ENCODE measurements around the gene ABCF3. TPM values are rescaled to one million over a fixed set of nuclear protein-coding genes. Genes with fewer than 3 reads are reported as not detected.

Gene ABCF3
- polyA plus RNA-seq, 3 donors, result 65.0 to 73.6 (median 69.7) TPM

DNA sequence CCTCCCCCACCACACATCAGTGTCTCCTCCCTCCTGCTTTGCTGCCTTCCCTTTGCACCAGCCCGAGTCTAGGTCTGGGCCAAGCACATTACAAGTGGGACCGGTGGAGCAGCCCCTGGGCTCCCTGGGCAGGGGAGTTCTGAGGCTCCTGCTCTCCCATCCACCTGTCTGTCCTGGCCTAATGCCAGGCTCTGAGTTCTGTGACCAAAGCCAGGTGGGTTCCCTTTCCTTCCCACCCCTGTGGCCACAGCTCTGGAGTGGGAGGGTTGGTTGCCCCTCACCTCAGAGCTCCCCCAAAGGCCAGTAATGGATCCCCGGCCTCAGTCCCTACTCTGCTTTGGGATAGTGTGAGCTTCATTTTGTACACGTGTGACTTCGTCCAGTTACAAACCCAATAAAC, 2.3 kb upstream of the ABCF3 start:
- DNase-seq, result no peak

DNA sequence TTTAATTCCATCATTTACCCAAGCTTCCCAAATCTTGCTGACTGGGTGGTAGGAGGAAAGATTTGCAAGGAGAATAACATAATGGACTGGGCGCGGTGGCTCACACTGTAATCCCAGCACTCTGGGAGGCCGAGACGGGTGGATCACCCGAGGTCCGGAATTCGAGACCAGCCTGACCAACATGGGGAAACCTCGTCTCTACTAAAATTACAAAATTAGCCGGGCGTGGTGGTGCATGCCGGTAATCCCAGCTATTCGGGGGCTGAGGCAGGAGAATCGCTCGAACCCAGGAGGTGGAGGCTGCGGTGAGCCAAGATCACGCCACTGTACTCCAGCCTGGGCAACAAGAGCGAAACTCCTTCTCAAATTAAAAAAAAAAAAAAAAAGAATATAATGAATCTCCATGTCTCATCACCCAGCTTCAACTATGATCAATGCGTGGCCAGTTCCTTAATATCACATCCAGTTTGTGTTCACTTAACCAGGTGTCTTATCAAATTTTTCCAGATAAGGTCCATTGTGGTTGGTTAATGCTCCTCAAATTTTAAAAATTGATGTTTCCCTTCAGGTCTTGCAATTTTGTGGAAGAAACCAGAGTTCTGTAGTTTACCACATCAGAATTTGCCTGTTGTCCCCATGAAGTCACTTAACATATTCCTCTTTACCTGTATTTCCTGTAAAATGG, 1.3 kb upstream of the ABCF3 start:
- no peak for DNase-seq

DNA sequence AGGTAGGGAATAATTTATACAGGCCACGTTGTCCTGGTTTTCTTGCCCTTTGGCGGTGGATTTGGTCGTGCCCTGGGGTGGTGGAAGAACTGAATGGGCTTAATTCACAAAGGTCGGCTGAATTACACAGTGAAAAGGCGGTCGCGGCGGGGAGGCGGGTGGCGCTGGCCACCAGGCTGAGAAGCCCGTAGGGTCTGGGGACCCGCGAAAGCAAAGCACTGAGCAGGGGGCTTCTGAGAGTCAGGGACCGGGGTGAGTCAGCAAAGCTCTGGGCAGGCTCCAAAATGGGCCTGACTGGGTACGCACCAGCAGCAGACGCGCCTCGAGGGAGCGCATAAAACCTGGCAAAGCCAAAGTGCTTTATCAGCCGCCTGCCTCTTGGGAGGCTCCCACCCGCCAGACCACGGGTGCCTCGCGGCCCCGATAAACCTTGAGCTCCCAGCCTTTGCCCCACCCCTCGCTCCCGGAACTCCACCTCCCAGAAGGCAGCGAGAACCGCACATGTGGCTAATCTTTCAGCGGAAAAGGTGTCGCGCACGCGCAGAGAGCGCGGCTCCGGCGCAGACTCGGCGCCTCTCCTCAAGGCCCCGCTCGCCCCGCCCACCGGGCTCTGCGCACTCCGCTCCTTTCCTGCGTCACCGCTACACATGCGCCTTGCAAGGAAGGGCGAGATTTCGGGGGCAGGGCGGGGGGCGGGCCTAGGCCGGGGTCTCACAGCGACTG, 377 bp upstream of the ABCF3 start:
- peak; percentile 99 for DNase-seq

DNA sequence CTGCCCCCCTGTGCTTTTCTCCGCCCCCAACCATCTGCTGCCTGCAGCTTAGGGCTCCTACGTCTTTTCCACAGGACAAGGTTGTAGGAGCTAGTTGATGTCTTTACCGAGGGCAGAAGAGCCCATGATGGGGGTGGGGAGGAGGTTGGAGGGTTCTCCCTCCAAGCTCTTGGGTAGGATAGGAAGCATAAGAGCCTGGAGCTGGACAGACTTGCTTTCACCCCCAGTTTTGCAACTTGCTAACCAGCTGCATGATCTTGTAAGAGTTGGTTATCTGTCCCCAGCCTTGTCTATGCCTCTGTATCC, 856 bp downstream of the ABCF3 start:
- no peak for DNase-seq

DNA sequence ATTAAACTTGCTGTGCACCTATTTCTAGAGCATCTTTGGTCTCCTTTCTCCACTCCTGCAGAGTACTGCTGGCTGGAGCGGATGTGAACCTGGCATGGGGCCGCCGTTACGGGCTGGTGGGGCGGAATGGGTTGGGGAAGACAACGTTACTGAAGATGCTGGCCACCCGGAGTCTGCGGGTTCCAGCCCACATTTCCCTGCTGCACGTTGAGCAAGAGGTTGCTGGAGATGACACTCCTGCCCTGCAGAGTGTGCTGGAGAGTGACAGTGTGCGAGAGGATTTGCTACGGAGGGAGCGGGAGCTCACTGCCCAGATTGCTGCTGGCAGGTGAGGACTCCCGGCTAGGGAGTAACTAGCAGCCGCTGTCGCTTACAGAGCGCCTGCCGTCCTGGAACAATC, 2.1 kb downstream of the ABCF3 start:
- DNase-seq, result no peak

DNA sequence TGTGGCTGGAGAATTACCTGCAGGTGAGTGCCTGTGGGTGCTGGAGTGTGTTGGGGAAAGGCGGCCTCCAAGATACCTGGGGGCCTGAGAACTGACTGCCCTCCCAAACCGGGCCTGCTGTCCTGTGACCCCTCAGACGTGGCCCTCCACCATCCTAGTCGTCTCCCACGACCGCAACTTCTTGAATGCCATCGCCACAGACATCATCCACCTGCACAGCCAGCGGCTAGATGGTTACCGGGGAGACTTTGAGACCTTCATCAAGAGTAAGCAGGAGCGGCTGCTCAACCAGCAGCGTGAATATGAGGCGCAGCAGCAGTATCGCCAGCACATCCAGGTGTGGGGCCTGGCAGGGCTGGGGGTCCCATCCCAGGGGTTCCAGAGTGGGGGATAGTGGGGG, 3.4 kb downstream of the ABCF3 start:
- DNase-seq, result no peak

DNA sequence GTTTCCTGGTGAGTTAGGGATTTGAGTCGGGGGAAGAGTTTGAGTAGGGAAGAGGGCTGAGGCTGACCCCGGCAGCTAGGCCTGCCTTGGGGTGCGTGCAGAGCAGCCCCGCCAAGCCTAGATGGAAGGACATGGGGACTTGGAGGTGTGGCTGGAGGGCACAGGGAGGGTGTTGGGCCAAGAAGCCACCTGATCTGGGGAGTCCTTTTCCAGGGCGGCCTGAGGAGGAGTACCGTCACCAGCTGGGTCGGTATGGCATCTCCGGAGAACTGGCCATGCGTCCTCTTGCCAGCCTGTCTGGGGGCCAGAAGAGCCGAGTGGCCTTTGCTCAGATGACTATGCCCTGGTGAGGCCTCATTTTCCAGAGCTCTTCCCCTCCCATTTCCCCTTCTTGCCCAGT, 6.9 kb downstream of the ABCF3 start:
- no peak for DNase-seq

DNA sequence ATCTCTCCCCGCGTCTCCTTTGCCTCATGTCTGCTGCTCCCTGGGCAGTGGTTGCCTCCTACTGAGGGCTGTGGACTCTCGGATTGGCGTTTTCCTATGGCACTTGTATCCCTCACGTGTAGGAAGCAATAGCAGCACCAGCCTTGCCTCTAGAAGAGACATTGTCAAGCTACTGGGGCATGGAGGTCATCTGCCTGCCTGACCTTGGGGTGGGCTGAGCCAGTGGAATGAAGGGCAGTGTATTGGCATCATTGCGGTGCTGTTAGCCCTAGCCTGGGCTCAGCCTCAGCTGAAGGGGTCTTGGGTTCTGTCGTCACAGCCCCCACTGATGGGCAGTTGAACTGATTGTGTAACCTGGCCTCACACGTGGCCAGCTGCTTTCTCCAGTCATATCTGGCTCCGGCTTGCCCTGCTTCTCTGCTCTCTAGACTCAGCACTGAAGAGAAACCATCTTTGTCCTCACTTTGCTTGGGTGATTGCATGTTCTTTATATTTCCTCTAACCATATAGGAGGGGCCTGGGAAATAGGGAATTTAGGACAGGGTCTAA, 8.1 kb downstream of the ABCF3 start:
- DNase-seq, result no peak

DNA sequence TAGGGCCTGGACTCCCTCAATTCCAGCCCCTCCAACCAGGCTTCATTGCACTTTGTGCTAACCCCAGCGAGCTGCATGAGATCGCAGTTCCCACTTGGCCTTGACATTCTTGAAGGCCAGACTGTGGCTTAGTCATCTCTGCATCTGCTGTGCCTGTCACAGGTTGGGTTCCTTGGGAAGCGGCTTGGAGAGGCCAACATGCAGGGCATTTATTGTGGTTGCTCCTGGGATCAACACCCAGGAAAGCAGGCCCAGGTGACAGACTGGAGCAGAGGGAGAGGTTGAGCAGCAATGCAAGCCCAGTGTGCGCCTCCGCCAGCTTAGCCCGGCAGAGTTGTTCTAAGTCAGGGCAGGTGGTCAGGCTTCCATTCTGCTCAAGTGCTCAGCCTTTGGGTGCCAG, 10.5 kb downstream of the ABCF3 start:
- no peak for DNase-seq

DNA sequence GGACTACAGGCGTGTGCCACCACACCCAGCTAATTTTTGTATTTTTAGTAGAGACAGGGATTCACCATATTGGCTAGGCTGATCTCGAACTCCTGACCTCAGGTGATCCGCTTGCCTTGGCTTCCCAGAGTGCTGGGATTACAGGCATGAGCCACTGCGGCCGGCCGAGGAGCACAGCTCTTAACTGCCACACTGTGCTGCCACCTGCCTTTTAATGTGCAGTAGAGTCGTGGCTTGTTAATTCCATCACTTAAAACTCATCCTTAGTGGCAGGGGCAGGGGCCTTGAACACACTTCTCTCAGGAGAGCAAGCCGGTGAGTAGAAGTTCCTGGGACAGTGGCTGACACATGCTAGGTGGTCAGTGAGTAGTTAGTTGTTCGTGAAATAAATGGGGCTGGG, 12.5 kb downstream of the ABCF3 start:
- no peak for DNase-seq

DNA sequence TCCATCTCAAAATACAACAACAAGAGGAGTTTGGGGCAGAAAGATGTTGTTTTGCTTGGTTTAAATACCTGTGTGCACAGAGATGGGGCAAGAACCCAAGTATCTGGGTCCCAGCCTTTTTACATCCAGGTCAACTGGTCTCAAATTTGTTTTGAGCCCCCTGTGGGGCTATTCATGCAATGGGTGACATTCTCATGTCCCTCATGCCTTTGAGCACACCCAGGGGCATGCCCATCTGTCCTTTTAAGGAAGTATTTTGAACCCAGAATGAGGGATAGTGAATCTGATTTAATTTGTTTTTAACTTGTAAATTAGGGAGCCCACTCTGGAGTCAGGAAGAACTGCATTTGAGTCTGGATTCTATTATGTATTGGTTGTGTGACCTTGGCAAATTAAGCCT, 14.8 kb downstream of the ABCF3 start:
- no peak for DNase-seq

DNA sequence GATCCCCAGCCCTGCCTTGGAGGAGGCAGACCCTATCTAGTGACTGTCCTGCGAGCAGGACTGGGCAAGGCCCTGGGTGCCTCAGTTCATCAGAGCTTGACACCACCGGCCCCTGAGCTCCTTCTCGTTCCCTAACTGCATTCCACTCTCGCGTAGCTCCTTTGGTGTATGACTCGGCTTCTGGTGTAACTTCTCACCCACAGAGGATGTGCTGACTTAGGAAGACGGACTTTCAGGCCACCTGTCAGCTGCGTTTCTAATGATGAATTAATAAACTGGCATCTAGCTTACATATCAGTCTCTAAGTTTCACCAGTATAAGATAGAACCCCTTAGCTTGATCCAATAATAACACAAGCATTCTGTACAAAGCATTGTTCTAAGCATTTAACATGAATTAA, 17.5 kb downstream of the ABCF3 start:
- no peak for DNase-seq

DNA sequence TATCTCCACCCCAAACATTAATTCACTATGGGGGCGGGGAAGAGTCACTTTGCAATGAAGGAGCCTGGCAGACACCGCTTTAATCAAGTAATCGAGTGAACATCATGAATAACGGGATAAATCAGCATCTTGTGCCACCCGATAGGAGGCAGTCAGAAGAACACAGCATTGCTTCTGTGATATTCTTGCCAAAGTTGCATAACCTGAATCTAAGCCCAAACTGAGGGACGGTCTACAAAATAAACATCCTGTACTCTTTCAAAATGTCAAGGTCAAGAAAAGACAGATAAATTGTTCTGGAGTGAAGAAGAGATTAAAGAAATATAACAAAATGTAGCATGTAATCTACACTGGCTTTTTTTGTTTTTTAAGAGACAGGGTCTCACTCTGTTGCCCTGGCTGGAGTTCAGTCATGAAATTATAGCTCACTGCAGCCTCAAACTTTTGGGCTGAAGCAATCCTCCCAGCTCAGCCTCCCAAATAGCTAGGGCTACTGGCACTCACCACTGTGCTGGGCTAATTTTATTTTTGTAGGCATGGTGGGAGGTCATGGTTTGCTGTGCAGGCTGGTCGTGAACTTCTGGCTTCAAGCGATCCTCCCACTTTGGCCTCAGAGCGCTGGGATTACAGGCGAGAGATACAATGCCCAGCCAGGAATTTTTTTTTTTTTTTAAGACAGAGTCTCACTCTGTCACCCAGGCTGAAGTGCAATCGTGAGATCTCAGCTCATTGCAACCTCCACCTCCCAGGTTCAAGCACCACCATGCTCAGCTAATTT, 23.3 kb downstream of the ABCF3 start:
- DNase-seq, result no peak

DNA sequence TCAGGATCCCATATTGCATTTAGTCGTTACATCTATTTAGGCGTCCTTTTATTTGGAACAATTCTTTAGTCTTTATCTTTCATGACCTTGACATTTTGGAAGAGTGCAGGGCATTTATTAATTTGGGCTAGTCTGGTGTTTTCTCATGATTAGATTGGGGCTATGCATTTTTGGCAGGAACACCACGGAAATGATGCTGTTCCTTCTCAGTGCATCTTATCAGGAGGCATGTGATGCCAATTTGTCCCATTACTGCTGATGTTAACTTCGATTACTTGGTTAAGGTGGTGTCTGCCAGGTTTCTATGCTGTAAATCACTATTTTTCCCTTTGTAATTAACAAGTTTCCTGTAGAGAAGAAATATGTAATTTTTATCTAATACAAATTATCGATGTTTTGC, 25.3 kb downstream of the ABCF3 start:
- no peak for DNase-seq

DNA sequence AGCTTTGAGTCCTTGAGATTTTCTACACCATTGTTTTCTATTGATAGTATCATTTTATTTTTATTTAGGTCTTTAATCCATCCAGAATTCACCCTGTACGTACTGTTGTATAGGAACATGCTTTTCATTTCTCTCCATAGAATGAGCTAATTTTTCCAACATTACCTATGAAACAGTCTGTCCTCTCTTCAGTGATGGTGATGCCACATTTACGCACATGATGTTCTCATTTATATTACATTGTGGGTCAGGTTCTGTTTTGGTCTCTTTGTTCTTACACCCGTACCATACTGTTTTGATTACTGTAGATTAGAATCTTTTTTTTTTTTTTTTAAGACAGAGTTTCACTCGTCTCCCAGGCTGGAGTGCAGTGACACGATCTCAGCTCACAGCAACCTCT, 25.7 kb downstream of the ABCF3 start:
- no peak for DNase-seq

DNA sequence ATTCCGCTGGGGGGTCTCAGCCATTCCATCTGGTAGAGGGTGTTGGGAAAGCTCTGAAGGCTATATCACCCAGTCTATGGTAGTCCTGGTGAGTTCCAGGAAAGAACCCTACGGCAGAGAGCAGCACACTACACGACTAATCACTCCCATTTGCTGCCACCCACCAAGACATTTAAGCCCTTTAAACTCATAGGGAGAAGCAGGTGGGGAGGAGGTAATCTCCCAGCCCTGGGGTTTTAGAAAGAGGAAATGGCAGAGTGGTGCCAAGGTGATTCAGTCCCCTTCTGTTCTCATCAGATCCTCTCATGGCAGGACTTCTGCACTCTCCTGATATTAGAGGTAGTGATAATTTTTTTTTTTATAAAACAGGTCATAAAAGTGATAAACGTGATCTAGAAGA, 32.8 kb downstream of the ABCF3 start:
- no peak for DNase-seq

DNA sequence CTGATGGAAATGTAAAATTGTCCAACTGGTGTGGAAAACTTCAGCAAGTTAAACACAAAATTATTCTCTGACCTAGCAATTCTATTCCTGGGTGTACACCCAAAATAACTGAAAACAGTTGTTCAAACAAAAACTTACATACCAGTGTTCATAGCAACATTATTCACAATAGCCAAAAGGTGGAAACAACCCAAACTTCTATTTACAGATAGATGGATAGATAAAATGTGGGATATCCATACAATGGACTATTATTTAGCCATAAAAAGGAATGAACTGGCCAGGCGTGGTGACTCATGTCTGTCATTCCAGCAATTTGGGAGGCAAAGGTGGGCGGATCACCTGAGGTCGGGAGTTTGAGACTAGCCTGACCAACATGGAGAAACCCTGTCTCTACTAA, 36.5 kb downstream of the ABCF3 start:
- DNase-seq, result no peak

DNA sequence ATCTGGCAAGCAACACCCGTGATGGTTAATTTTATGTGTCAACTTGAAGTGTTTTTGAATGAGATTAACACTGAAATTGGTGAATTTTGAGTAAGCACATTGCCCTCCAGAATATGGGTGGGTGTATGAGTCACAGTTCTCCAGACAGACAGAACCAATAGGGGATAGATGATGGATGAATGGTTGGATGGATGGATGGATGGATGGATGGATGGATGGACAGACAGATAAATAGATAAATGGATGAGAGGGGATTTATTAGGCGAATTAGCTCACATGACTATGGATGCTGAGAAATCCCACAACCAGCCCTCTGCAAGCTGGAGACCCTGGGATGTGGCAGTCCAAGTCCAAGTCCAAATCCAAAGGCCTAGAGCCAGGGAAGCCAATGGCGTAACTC, 37.9 kb downstream of the ABCF3 start:
- no peak for DNase-seq

DNA sequence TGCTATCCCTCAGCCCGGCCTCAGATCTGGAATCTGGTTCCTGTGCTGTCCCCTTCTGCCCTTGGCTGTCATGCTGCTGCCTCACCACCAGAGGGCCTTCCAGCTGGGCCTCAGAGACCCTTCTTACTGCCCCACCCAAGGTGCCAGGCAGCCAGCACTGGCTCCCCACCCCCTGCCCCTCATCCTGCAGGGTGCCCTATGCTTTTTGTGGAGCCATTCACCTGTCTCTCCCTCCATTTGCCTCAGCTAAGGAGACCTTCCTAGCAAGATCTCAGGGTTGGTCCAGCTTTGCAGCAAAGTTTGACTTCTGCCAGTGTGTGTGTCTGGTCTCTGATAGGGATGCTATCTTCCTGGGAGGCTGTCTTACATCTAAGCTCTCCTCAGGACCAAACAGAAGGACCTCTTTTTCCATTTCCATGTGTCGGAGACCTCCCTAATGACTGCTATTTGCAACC, 41.5 kb downstream of the ABCF3 start:
- no peak for DNase-seq

DNA sequence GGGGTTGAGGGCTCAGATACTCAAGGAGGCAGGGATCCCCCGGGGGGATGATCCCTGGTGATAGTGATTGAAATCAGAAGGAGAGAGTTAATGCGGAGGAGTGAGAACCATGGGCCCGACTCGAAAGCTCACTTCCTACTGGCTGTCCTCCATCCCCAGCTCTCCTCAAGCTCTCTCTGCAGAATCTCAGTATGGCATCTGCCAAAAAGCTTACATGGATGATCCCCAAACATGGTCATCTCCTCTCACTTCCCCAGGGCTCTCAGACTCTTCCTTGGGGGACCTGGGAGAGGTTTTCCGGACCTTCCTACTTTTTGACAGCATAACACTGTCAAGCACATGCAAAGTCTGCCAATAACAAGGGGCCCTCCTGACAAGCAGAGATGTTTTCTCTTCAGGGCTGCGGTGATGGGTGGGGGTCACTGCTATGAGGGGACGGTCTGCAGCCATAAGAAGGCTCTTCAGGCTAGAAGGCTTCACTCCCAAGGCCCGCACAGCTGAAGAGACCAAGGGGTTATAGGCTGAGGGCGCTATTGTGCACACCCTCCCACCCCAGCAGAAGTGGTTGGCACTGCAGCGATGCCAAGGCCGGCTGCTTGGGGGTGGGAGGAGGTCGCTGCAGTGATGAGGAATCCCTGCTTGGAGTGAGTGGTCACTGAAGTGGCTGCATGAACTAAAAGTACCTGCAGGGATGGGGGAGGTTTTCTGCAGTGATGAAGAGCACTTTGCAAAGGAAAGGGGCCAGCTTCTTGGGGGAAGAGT, 42.6 kb downstream of the ABCF3 start:
- no peak for DNase-seq

DNA sequence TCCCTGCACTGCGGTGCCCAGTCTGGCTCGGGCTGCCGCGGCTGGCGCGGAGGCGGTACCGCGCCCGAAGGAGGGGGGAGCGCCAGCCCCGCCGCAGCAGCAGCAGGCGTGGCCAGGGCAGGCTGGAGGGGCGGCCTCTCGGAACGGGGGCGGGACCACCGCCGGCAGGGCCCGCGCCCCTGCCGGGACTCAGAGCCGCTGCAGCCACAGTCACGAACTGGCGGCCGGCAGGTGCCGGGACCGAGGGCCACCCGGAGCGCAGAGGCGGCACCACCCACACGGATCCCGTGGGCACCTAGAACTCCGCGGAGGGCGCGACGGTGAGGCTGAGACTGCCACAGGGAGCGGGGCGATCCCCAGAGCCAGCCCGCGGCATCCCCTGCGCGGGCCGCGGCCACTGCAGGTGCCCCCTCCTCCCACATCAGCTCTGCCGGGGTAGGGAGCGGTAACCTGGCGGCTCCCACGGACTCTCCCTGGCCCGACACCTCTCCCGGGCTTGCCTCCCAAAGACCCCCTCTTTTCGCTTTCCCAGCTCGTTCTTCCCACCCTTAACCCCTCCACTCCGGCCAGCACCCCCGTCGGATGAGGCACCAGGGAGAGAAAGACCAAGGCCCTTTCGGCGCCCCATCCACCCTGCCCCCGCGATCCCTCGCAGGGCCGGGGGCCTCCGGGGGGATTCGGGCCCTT, 43.5 kb downstream of the ABCF3 start, which contains the start of gene VWA5B2:
Gene VWA5B2 (plus strand): TSS at position 192 of the 687 bp plus-strand sequence. CDS start 944 bp downstream, outside the sequence.
- DNase-seq, result no peak

Measured in renal pelvis (tissue), 4 donors.